PC-3 (cell line): ENCODE measurements around the gene YIF1B. TPM values are rescaled to one million over a fixed set of nuclear protein-coding genes. Genes with fewer than 3 reads are reported as not detected.

Experiments used
- ATAC-seq: fragments of 200-7000 bp; cut with Tn5 transposase; 2 replicates; pipeline ENCODE4 v1.9.1; 2020; ENCODE audit warnings: mild to moderate bottlenecking, moderate library complexity
- BruUV-seq: library from RNA; stranded (reverse); fragments of 400-500 nt; replicated peaks from 2 replicates; lab custom pipeline; 2021; lab: Mats Ljungman, UMichigan
- CTCF ChIA-PET: fragments of 300-600 bp; sonication (Branson Sonifier 250); formaldehyde crosslinking; loops from one replicate; lab custom pipeline; 2022; ENCODE audit warnings: antibody characterized with exemption; lab: Charles Lee
- POLR2A ChIA-PET: fragments of 300-600 bp; sonication (Branson Sonifier 250); formaldehyde crosslinking; loops from one replicate; lab custom pipeline; 2022; ENCODE audit warnings: antibody characterized with exemption; ENCODE audit not compliant: unreplicated experiment; lab: Charles Lee
- DNase-seq: peaks from one replicate; pipeline ENCODE4 v3.0.0-alpha.2; 2015
- H2AFZ ChIP-seq: fragments of 300-600 bp; sonication (generic); 2 replicates; pipeline ENCODE4 v1.6.0; 2016; ENCODE audit warnings: antibody characterized with exemption, low read length
- H3F3A ChIP-seq: fragments of 300-600 bp; sonication (generic); one replicate; pipeline ENCODE4 v1.6.0; 2017; ENCODE audit warnings: antibody characterized with exemption, low read length, control low read depth, mild to moderate bottlenecking; ENCODE audit not compliant: unreplicated experiment
- H3K27ac ChIP-seq: fragments of 300-600 bp; sonication (generic); 2 replicates; pipeline ENCODE4 v1.5.1; 2016; ENCODE audit warnings: mild to moderate bottlenecking, low read length
- H3K27me3 ChIP-seq: fragments of 300-600 bp; sonication (generic); 2 replicates; pipeline ENCODE4 v1.6.1; 2016; ENCODE audit warnings: low read length, mixed read lengths
- H3K36me3 ChIP-seq: fragments of 300-600 bp; sonication (generic); 2 replicates; pipeline ENCODE4 v1.6.1; 2016; ENCODE audit warnings: low read depth, mixed run types, low read length, mixed read lengths
- H3K4me1 ChIP-seq: fragments of 300-600 bp; sonication (generic); 2 replicates; pipeline ENCODE4 v1.5.1; 2016; ENCODE audit warnings: low read length; ENCODE audit not compliant: insufficient read depth
- H3K4me2 ChIP-seq: fragments of 300-600 bp; sonication (generic); 2 replicates; pipeline ENCODE4 v1.6.0; 2016; ENCODE audit warnings: low read length
- H3K4me3 ChIP-seq: fragments of 300-600 bp; sonication (generic); 2 replicates; pipeline ENCODE4 v1.5.1; 2016; ENCODE audit warnings: mild to moderate bottlenecking, low read length, mixed read lengths
- H3K79me2 ChIP-seq: fragments of 300-600 bp; sonication (generic); 2 replicates; pipeline ENCODE4 v1.6.1; 2017; ENCODE audit warnings: low read length, mixed read lengths
- H3K9ac ChIP-seq: fragments of 300-600 bp; sonication (generic); 2 replicates; pipeline ENCODE4 v1.6.0; 2016; ENCODE audit warnings: mild to moderate bottlenecking, low read length
- H3K9me2 ChIP-seq: fragments of 300-600 bp; sonication (generic); replicated peaks from 2 replicates; pipeline ENCODE4 v1.6.1; 2016; ENCODE audit warnings: mixed run types, low read length, mixed read lengths
- H3K9me3 ChIP-seq: fragments of 300-600 bp; sonication (generic); 2 replicates; pipeline ENCODE4 v1.6.1; 2016; ENCODE audit warnings: low read length, mixed read lengths
- H4K20me1 ChIP-seq: fragments of 300-600 bp; sonication (generic); 2 replicates; pipeline ENCODE4 v1.6.1; 2016; ENCODE audit warnings: low read length, mixed read lengths
- EZH2 ChIP-seq: fragments of 300-600 bp; sonication (generic); IDR thresholded peaks from one replicate; pipeline ENCODE4 v1.6.1; 2017; ENCODE audit warnings: antibody characterized with exemption, mild to moderate bottlenecking, low read length; ENCODE audit not compliant: unreplicated experiment
- EZH2phosphoT487 ChIP-seq: fragments of 300-600 bp; sonication (generic); IDR thresholded peaks from 2 replicates; pipeline ENCODE4 v1.6.1; 2018; ENCODE audit warnings: mild to moderate bottlenecking, antibody characterized with exemption, low read length, borderline replicate concordance
- intact Hi-C: fragments of 100-400 bp; cut with micrococcal nuclease; formaldehyde crosslinking; loops from 2 replicates; pipeline ENCODE4 v1.9.0; 2023
- total RNA-seq: library from RNA; depleted of rRNA; stranded (reverse); fragments of >200 nt; gene quantifications from 2 replicates; pipeline ENCODE4 v1.2.3, GENCODE V29; 2014
- TF ChIP-seq, protein P1 (sequence below): fragments of 300-600 bp; sonication (generic); conservative IDR thresholded peaks from 2 replicates; pipeline ENCODE4 v1.5.1; 2017; ENCODE audit warnings: antibody characterized with exemption, low read depth, mild to moderate bottlenecking, low read length

The YIF1B gene
- total RNA-seq, 1 experiment from 2014 or later: 72.3 TPM

DNA sequence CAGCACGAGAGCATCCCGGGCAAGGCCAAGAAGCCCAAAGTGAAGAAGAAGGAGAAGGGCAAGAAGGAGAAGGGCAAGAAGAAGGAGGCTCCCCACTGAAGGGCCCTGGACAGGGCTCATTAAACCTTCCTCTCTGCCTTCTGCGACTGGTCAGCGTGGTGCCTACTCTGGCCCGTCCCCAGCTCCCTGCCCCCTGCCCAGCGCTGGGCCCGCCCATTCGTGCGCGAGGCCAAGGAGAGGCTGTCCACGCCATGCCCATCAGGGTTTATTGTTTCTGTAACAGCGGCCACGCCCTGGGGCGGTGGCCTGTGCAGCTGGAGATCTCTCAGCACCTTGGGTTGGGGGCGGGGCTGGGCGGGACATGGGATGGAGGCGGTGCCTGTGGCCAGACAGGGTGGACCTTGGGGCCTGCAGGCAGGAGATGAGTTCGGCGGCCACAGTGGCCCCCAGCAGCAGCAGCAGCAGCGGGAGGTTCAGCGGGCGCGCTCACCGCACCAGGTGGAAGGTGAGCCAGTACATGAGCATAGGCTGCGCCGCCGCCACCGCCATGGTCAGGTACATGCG lies 10.8 kb downstream of the YIF1B start:
- H3K36me3 ChIP-seq: no peaks in the 10 kb centered on the region
- CTCF ChIA-PET: no interaction called here
- BruUV-seq: no TSS peak

DNA sequence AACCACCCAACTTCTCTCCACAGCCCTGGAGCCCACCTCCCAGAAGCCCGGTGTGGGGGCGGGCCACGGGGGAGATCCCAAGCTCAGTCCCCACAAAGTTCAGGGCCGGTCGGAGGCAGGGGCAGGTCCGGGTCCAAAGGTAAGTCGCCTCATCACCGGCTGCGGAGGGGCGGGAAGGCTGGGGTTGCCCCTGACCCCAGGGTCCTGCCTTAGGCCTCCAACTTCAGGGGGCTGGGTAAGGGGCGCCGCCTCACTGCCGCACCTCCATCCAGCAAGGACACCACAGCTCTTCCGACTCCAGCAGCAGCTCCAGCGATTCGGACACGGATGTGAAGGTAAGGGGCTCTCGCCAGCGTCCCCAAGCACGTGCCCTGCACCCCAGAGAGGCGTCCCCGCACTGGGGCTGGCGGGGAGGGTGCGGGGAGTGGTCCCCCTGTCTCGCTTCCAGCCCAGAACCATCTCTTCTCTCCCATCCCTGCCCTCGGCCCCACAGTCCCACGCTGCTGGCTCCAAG lies 11.3 kb downstream of the YIF1B start:
- Histone ChIP-seq H3K79me2 (peaks cover 31% of the 10 kb centered on the region), H3K4me3 (peak overlapping the region; percentile 84), H3K27me3 (no peaks in the 10 kb centered on the region), H3K4me1 (peaks cover 32% of the 10 kb centered on the region), H4K20me1 (no peaks in the 10 kb centered on the region), H3K9me3 (no peaks in the 10 kb centered on the region), H3K4me2 (peak overlapping the region; percentile 98), H2AFZ (no peak overlapping the region), H3K9ac (peak overlapping the region; percentile 87), H3K9me2 (no peaks in the 10 kb centered on the region), H3K36me3 (no peaks in the 10 kb centered on the region), H3K27ac (peak overlapping the region; percentile 90), H3F3A (no peaks in the 10 kb centered on the region)
- peak; percentile 0; the same call in 1 of the 2 replicates for ATAC-seq
- ChIA-PET POLR2A (interaction anchor here (0.7 to 1.0 kb wide), 2 partner anchors 36 to 38 kb away, joined by 3 read pairs; no protein-coding TSS in a partner anchor), CTCF (interaction anchor here (1.0 kb wide), 1 partner anchor 14 kb away, joined by 4 read pairs; no protein-coding TSS in a partner anchor)
- TF ChIP-seq EZH2: no peak
- TF ChIP-seq, protein P1, sequence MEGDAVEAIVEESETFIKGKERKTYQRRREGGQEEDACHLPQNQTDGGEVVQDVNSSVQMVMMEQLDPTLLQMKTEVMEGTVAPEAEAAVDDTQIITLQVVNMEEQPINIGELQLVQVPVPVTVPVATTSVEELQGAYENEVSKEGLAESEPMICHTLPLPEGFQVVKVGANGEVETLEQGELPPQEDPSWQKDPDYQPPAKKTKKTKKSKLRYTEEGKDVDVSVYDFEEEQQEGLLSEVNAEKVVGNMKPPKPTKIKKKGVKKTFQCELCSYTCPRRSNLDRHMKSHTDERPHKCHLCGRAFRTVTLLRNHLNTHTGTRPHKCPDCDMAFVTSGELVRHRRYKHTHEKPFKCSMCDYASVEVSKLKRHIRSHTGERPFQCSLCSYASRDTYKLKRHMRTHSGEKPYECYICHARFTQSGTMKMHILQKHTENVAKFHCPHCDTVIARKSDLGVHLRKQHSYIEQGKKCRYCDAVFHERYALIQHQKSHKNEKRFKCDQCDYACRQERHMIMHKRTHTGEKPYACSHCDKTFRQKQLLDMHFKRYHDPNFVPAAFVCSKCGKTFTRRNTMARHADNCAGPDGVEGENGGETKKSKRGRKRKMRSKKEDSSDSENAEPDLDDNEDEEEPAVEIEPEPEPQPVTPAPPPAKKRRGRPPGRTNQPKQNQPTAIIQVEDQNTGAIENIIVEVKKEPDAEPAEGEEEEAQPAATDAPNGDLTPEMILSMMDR: no peak
- no peak for TF ChIP-seq EZH2phosphoT487
- DNase-seq: no peak
- intact Hi-C loops: loop anchor here (2.0 kb wide), 2 partner anchors 30 to 38 kb away; partner anchors contain the start of gene CATSPERG
- TSS peak; percentile 88 for BruUV-seq

More for the DNA sequence above, 10.8 kb downstream of the YIF1B start:
- Histone ChIP-seq H2AFZ (no peak overlapping the region), H4K20me1 (no peaks in the 10 kb centered on the region), H3K9ac (peak overlapping the region; percentile 87), H3F3A (no peaks in the 10 kb centered on the region), H3K9me3 (no peaks in the 10 kb centered on the region), H3K27me3 (no peaks in the 10 kb centered on the region), H3K4me3 (peak overlapping the region; percentile 84), H3K79me2 (peaks cover 31% of the 10 kb centered on the region), H3K27ac (peak overlapping the region; percentile 90), H3K4me1 (peaks cover 27% of the 10 kb centered on the region), H3K9me2 (no peaks in the 10 kb centered on the region), H3K4me2 (peak overlapping the region; percentile 98)
- DNase-seq (peak; percentile 95), ATAC-seq (peak; percentile 70)
- no peak for TF ChIP-seq EZH2phosphoT487
- TF ChIP-seq, protein P1: no peak
- no peak for TF ChIP-seq EZH2
- intact Hi-C loops: loop anchor here (2.0 kb wide), 2 partner anchors 30 to 38 kb away; partner anchors contain the start of gene CATSPERG
- POLR2A ChIA-PET: interaction anchor here (0.6 to 1.0 kb wide), 3 partner anchors 8 to 1131 kb away, joined by 3 to 8 read pairs (median 3); partner anchors contain the start of gene RPS16
